HG02973 (cell line): ENCODE data around the gene STAB1.

Experiments used
- ATAC-seq: cut with Tn5 transposase; IDR thresholded peaks from one replicate; pipeline ENCODE4 v1.9.1; 2021; ENCODE audit warnings: moderate library complexity; ENCODE audit not compliant: unreplicated experiment

STAB1 gene

GRCh38 chr3:52458031-52458760 lies 36.9 kb upstream of the STAB1 start:
- ATAC-seq: no peak

GRCh38 chr3:52458770-52459545 lies 36.2 kb upstream of the STAB1 start:
- ATAC-seq: no peak

GRCh38 chr3:52461874-52462273 lies 33.3 kb upstream of the STAB1 start:
- ATAC-seq: no peak

- no peak for ATAC-seq
Observed at GRCh38 chr3:52463416-52463815, 31.7 kb upstream of the STAB1 start.

- ATAC-seq: no peak
Observed at GRCh38 chr3:52468336-52468735, 26.8 kb upstream of the STAB1 start.

- no peak for ATAC-seq
Observed at GRCh38 chr3:52469001-52469400, 26.1 kb upstream of the STAB1 start.

GRCh38 chr3:52470920-52471319 lies 24.2 kb upstream of the STAB1 start:
- ATAC-seq: no peak

GRCh38 chr3:52471371-52472238 lies 23.5 kb upstream of the STAB1 start:
- no peak for ATAC-seq

GRCh38 chr3:52472239-52473000 lies 22.7 kb upstream of the STAB1 start:
- no peak for ATAC-seq

GRCh38 chr3:52473026-52473425 lies 22.1 kb upstream of the STAB1 start:
- no peak for ATAC-seq

- no peak for ATAC-seq
Observed at GRCh38 chr3:52477076-52477795, 17.9 kb upstream of the STAB1 start.

GRCh38 chr3:52477796-52478095 lies 17.4 kb upstream of the STAB1 start:
- ATAC-seq: no peak

- no peak for ATAC-seq
Observed at GRCh38 chr3:52479037-52479876, 15.9 kb upstream of the STAB1 start.

GRCh38 chr3:52479877-52480575 lies 15.1 kb upstream of the STAB1 start:
- no peak for ATAC-seq

- ATAC-seq: no peak
Observed at GRCh38 chr3:52480768-52481715, 14.1 kb upstream of the STAB1 start.

GRCh38 chr3:52481819-52482521 lies 13.2 kb upstream of the STAB1 start:
- no peak for ATAC-seq

GRCh38 chr3:52483081-52483480 lies 12.1 kb upstream of the STAB1 start:
- no peak for ATAC-seq
